Melanocyte of skin (primary cell): Measurements from ENCODE around the gene OR1L8. TPM values are rescaled to one million over a fixed set of nuclear protein-coding genes. Genes with fewer than 3 reads are reported as not detected.

ENCODE experiments used
- total RNA-seq, 2 donors: library from RNA; depleted of rRNA; stranded (reverse); fragments of >200 nt; gene quantifications; 2 replicates each; pipeline ENCODE4 v1.2.3, GENCODE V29; 2012

Gene OR1L8, protein sequence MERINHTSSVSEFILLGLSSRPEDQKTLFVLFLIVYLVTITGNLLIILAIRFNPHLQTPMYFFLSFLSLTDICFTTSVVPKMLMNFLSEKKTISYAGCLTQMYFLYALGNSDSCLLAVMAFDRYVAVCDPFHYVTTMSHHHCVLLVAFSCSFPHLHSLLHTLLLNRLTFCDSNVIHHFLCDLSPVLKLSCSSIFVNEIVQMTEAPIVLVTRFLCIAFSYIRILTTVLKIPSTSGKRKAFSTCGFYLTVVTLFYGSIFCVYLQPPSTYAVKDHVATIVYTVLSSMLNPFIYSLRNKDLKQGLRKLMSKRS
- total RNA-seq: not detected

DNA sequence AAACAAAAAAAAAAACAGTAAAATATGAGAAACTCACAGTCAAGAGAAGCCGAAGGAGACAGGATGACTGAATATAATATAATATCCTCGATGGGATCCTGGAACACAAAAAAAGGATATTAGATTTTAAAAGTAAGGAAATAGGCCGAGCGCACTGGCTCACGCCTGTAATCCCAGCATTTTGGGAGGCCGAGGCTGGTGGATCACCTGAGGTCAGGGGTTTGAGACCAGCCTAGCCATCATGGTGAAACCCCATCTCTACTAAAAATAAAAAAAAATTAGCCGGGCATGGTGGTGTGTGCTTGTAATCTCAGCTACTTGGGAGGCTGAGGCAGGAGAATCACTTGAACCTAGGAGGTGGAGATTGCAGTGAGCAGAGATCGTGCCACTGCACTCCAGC, at the start of gene OR1L8:
OR1L8 (minus strand) TSS at position 101 of the 400 bp plus-strand sequence. CDS start 14,907 bp downstream, outside the sequence.

DNA sequence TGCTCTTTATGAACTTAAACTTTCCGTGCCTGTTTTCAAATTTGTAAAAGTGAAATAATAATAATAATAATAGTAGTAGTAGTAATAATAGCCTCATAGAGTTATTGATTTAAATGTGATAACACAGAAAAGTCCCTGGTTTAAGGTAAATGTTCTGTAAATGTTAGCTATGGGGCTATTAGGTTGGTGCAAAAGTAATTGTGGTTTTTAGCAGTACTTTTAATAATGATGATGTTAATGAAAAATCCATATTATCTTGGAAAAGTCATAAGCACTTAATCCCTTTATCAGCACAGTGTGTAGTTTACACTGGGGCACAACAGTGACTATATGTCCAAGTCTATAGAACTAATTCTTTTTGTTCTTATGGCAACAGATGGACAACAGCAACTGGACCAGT, 31.2 kb upstream of the OR1L8 start, which contains the start of gene OR1Q1:
OR1Q1 (plus strand) TSS at position 377 of the 400 bp plus-strand sequence; CDS start at position 377, 0 bp downstream.

DNA sequence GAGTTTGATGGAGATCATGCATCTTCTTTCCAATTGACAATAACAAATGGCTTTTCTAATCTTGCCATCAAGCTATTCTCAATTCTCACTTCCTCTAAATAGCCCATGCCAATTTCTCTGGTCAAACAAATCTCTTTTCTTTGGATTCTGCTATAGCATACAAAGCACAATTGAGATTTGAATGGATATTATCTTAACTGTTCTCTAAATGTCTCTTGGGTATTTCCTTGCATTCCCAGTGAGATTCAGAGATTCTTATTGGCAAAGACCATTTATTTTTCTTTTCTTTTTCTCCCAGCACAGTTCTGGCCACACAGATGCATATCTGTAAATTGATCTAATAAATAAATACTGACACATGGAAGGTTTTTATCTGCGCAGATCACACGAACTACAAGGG, 30.4 kb downstream of the OR1L8 start, which contains the start of gene OR1N2:
OR1N2 (plus strand) TSS at position 301 of the 400 bp plus-strand sequence. CDS start 100 bp downstream, outside the sequence.

GRCh38 chr9:122527193-122527592, 56.0 kb downstream of the OR1L8 start, which contains the start of gene OR1N1:
Gene OR1N1 (minus strand): TSS chr9:122527293. CDS start chr9:122527293, 0 bp downstream.

DNA sequence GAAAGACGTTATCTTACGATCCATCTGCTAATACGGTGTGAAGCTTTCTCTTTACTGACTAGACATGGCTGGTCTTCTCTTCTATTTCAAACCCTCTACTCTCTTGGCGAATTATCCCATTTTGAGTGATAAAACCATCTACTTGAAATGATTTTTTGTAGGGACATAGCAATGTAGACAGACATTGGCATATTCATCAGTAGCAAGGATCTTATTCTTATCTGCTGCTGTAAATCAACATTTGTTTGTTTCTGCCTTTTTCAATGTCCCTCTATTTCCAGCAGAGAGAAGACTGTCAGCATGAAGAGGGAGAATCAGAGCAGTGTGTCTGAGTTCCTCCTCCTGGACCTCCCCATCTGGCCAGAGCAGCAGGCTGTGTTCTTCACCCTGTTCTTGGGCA, 64.3 kb downstream of the OR1L8 start, which contains the start of gene OR1J4:
OR1J4 (plus strand) TSS at position 301 of the 400 bp plus-strand sequence; CDS start at position 301, 0 bp downstream.

Other genes with a start within 250 kb of the OR1L8 start
- gene PTGS1, start 212.4 kb downstream of the OR1L8 start, total RNA-seq: under 1 TPM; under 0.01 TPM
- not detected for gene OR1J1, start 105.5 kb downstream of the OR1L8 start, total RNA-seq
- gene OR1J2, start 72.6 kb downstream of the OR1L8 start, total RNA-seq: not detected
- not detected for gene OR1J4, start 64.2 kb downstream of the OR1L8 start, total RNA-seq
- gene OR1N1, start 56.1 kb downstream of the OR1L8 start, total RNA-seq: not detected
- not detected for gene OR1N2, start 30.3 kb downstream of the OR1L8 start, total RNA-seq
- gene OR1Q1, start 31.4 kb upstream of the OR1L8 start, total RNA-seq: not detected
- gene OR1B1, start 74.2 kb upstream of the OR1L8 start, total RNA-seq: not detected
- not detected for gene OR1L1, start 78.3 kb upstream of the OR1L8 start, total RNA-seq
- not detected for gene OR1L3, start 91.7 kb upstream of the OR1L8 start, total RNA-seq
- not detected for gene OR1L4, start 140.6 kb upstream of the OR1L8 start, total RNA-seq
- gene OR1L6, start 158.9 kb upstream of the OR1L8 start, total RNA-seq: not detected
- not detected for gene OR5C1, start 205.5 kb upstream of the OR1L8 start, total RNA-seq
- gene OR1K1, start 216.7 kb upstream of the OR1L8 start, total RNA-seq: not detected
- 10 to 100 TPM; 19.6 to 25.6 TPM for gene PDCL, start 245.2 kb upstream of the OR1L8 start, total RNA-seq